Loucy (cell line): Measurements from ENCODE around the gene MCAM.

Experiments
- EZH2phosphoT487 ChIP-seq: fragments of 200-600 bp; IDR thresholded peaks from 2 replicates; pipeline ENCODE4 v1.6.1; 2018; ENCODE audit warnings: antibody characterized with exemption, mild to moderate bottlenecking, moderate library complexity, borderline replicate concordance
- TF ChIP-seq, protein P1 (sequence below): fragments of 200-600 bp; sonication (generic); conservative IDR thresholded peaks from 2 replicates; pipeline ENCODE4 v1.5.1; 2014; ENCODE audit warnings: mild to moderate bottlenecking, antibody characterized with exemption, low read length

DNA sequence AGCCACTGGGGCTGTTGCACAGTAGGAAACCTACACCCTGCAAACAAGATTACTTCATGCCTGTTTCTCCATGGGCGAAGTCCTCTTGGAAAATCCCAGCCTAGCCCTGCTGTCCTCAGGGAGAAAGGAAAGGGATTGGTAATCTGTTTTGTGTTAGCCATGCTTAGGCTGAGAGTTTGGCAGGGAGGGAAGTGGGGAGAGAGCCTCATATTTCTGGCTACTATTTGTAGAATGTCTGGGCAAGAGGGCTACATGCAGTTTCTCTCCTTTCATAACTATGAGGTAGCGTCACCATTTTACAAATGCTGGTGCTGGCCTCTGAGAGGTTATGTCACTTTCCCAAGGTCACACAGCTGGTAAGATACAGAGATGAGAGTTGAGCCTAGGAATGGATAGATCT is 30.3 kb upstream of the MCAM start:
- TF ChIP-seq, protein P1, sequence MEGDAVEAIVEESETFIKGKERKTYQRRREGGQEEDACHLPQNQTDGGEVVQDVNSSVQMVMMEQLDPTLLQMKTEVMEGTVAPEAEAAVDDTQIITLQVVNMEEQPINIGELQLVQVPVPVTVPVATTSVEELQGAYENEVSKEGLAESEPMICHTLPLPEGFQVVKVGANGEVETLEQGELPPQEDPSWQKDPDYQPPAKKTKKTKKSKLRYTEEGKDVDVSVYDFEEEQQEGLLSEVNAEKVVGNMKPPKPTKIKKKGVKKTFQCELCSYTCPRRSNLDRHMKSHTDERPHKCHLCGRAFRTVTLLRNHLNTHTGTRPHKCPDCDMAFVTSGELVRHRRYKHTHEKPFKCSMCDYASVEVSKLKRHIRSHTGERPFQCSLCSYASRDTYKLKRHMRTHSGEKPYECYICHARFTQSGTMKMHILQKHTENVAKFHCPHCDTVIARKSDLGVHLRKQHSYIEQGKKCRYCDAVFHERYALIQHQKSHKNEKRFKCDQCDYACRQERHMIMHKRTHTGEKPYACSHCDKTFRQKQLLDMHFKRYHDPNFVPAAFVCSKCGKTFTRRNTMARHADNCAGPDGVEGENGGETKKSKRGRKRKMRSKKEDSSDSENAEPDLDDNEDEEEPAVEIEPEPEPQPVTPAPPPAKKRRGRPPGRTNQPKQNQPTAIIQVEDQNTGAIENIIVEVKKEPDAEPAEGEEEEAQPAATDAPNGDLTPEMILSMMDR: no peak
- no peak for TF ChIP-seq EZH2phosphoT487
